ENCODE results near the gene S100PBP. TPM values are rescaled to one million over a fixed set of nuclear protein-coding genes. Genes with fewer than 3 reads are reported as not detected.

S100PBP gene
- total RNA-seq, 2 donors from 2014 or later = 44.3 to 46.1 TPM

GRCh38 chr1:32773764-32774463 is 43.5 kb upstream of the S100PBP start:
- Histone ChIP-seq H3K36me3 (peaks cover 18% of the 10 kb centered on the region), H3K4me3 (no peak overlapping the region), H3K27me3 (replicated peaks; ENCODE audit: insufficient read depth) (no peaks in the 10 kb centered on the region), H3K4me1 (ENCODE audit: control insufficient read depth in 1 of 2, low read depth in 2 of 2) (peaks cover 0 to 4% of the 10 kb centered on the region in 2 donors), H3K27ac (no peak overlapping the region), H3K9me3 (no peaks in the 10 kb centered on the region)
- ATAC-seq (ENCODE audit: insufficient number of reproducible peaks, low FRiP score, low read depth) (no peak), DNase-seq (ENCODE audit: low spot score) (no peak)
- TF ChIP-seq, protein P1, sequence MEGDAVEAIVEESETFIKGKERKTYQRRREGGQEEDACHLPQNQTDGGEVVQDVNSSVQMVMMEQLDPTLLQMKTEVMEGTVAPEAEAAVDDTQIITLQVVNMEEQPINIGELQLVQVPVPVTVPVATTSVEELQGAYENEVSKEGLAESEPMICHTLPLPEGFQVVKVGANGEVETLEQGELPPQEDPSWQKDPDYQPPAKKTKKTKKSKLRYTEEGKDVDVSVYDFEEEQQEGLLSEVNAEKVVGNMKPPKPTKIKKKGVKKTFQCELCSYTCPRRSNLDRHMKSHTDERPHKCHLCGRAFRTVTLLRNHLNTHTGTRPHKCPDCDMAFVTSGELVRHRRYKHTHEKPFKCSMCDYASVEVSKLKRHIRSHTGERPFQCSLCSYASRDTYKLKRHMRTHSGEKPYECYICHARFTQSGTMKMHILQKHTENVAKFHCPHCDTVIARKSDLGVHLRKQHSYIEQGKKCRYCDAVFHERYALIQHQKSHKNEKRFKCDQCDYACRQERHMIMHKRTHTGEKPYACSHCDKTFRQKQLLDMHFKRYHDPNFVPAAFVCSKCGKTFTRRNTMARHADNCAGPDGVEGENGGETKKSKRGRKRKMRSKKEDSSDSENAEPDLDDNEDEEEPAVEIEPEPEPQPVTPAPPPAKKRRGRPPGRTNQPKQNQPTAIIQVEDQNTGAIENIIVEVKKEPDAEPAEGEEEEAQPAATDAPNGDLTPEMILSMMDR (IDR thresholded peaks at IDR 0.05) = no peak

- Histone ChIP-seq H3K9me3 (no peaks in the 10 kb centered on the region), H3K4me1 (ENCODE audit: control insufficient read depth in 1 of 2, low read depth in 2 of 2) (peaks cover 0 to 4% of the 10 kb centered on the region in 2 donors), H3K27ac (no peak overlapping the region), H3K27me3 (replicated peaks; ENCODE audit: insufficient read depth) (no peaks in the 10 kb centered on the region), H3K36me3 (peaks cover 24% of the 10 kb centered on the region), H3K4me3 (no peak overlapping the region)
- DNase-seq (ENCODE audit: low spot score) (no peak), ATAC-seq (ENCODE audit: insufficient number of reproducible peaks, low FRiP score, low read depth) (no peak)
- TF ChIP-seq, protein P1 (IDR thresholded peaks at IDR 0.05) = no peak
Observed at GRCh38 chr1:32774464-32774808, 43.0 kb upstream of the S100PBP start.

DNA sequence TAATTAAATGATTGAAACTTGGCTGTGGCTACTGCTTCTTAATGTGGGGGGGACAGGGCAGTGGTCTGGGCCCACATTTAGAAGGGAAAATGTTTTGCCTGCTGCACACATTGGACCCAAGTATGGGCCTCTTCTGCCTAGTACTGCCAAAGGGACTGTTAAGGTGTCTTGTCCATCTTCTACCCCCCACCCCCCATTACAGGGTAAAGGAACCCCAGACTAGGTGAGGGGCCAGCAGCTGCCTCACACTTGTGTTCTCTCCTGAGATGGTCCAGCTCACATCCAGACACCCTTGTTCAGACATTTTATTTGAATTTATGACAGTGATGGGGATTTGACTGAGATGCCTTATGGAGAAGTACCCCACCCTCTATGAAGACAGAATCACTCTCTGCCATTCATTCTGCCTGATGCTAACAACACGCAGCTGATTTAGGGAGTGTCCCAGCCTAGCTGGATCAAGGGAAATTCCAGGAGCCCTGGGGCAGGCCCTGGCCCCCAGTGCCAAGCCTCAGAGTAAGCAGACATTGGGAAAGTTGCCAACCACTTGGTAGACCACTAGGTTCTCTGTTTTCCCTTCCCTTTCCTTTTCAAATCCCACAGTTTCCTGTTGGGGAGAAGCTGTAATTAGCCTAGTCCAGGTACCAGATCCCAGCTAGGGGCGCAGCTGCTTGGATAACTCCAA is 42.4 kb upstream of the S100PBP start:
- Histone ChIP-seq H3K4me3 (no peak overlapping the region), H3K27me3 (replicated peaks; ENCODE audit: insufficient read depth) (no peaks in the 10 kb centered on the region), H3K9me3 (no peaks in the 10 kb centered on the region), H3K4me1 (ENCODE audit: control insufficient read depth in 1 of 2, low read depth in 2 of 2) (peaks cover 0 to 4% of the 10 kb centered on the region in 2 donors), H3K36me3 (peaks cover 30% of the 10 kb centered on the region), H3K27ac (no peak overlapping the region)
- ATAC-seq (ENCODE audit: insufficient number of reproducible peaks, low FRiP score, low read depth) (no peak), DNase-seq (ENCODE audit: low spot score) (no peak)
- TF ChIP-seq, protein P1 (IDR thresholded peaks at IDR 0.05) = no peak

DNA sequence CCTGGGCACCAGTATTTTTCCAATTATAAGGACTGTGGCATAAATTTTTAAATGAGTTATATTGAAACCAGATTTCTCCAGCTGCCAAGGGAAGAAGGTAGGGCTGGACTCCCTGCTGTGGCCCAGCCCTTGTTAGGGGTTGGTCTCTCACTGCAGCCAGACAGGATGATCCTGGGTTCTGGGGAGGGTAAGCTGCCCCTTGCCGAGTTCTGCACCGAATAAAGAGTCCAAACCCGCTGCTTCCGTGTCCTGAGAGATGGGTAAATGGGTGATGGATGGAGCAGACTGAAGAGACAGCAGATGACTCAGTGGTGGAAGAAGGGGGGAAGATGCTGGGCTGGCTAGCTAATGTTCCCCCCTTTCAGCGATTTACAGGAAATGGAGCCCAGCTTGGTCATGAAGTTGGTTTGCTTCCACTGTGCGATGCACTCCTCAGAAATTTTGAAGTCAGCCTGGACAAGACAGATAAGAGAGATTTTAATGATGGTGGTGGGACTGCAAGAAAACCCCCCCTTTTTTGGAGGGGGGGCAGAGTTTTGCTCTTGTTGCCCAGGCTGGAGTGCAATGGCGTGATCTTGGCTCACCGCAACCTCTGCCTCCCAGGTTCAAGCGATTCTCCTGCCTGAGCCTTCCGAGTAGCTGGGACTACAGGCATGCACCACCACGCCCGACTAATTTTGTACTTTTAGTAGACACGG is 41.7 kb upstream of the S100PBP start:
- TF ChIP-seq, protein P1 (IDR thresholded peaks at IDR 0.05) = no peak
- ATAC-seq (ENCODE audit: insufficient number of reproducible peaks, low FRiP score, low read depth) (no peak), DNase-seq (ENCODE audit: low spot score) (no peak)
- no peak overlapping the region for H3K4me3 ChIP-seq
- no peak overlapping the region for H3K27ac ChIP-seq
- H3K27me3 ChIP-seq (replicated peaks; ENCODE audit: insufficient read depth) = no peaks in the 10 kb centered on the region
- H3K4me1 ChIP-seq (ENCODE audit: control insufficient read depth in 1 of 2, low read depth in 2 of 2) = peaks cover 0 to 4% of the 10 kb centered on the region in 2 donors
- peaks cover 37% of the 10 kb centered on the region for H3K36me3 ChIP-seq
- no peaks in the 10 kb centered on the region for H3K9me3 ChIP-seq

DNA sequence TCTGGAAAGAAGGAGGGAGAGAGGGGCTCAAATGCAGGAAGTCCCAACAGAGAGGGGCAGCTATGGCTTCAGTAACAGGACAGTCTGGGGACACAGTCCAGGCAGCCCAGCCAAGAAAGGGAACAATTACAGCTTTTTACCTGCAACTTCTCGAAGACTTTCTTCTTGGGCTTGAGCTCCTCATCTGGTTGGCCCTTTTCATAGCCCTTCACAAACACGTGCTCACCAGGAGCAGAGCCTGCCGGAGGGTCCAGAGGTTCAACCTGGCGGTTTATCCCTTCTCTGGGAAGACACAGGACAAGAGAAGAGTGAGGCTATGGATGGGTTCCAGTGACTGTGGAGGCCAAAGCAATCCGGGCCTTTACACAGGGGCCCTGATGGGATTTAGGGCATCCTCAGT is 38.2 kb upstream of the S100PBP start:
- Histone ChIP-seq H3K36me3 (peaks cover 61% of the 10 kb centered on the region), H3K27ac (no peak overlapping the region), H3K9me3 (no peaks in the 10 kb centered on the region), H3K4me1 (ENCODE audit: control insufficient read depth in 1 of 2, low read depth in 2 of 2) (no peaks in the 10 kb centered on the region), H3K27me3 (replicated peaks; ENCODE audit: insufficient read depth) (no peaks in the 10 kb centered on the region), H3K4me3 (no peak overlapping the region)
- TF ChIP-seq, protein P1 (IDR thresholded peaks at IDR 0.05) = no peak
- no peak for DNase-seq (ENCODE audit: low spot score)
- ATAC-seq (ENCODE audit: insufficient number of reproducible peaks, low FRiP score, low read depth) = no peak

All from thoracic aorta (tissue), 2 donors.